Suppressor macrophage treated with lipopolysaccharide for 1 hour (primary cell): ENCODE results near the gene KMT2E.
"Not testable (repeated sequence)": the region's sequence is repeated elsewhere in the genome, so short reads cannot be mapped to it uniquely, and the experiment has no call there.

Experiments
- DNase-seq, 3 donors: peaks; one replicate each; pipeline ENCODE4 v3.0.0-alpha.2; 2020 to 2022

Gene KMT2E

GRCh38 chr7:105013816-105014692 lies at the start of gene KMT2E:
Gene KMT2E (plus strand): TSS chr7:105014205. CDS start chr7:105040953, 26,748 bp downstream.
- peak; percentile 91 to 95 (median 93) for DNase-seq

GRCh38 chr7:104964626-104965236 lies 49.3 kb upstream of the KMT2E start:
- no peak for DNase-seq

- DNase-seq, result no peak
Measured at GRCh38 chr7:104966022-104966421, 48.0 kb upstream of the KMT2E start.

GRCh38 chr7:104967088-104967487 lies 46.9 kb upstream of the KMT2E start:
- no peak for DNase-seq

GRCh38 chr7:104967595-104967994 lies 46.4 kb upstream of the KMT2E start:
- DNase-seq, result no peak

- no peak for DNase-seq
Measured at GRCh38 chr7:104968648-104969047, 45.4 kb upstream of the KMT2E start.

GRCh38 chr7:104969183-104969582 lies 44.8 kb upstream of the KMT2E start:
- no peak for DNase-seq

- DNase-seq, result no peak
Measured at GRCh38 chr7:104971290-104972071, 42.5 kb upstream of the KMT2E start.

- no peak for DNase-seq
Measured at GRCh38 chr7:104972500-104972899, 41.5 kb upstream of the KMT2E start.

GRCh38 chr7:104973227-104973626 lies 40.8 kb upstream of the KMT2E start:
- no peak for DNase-seq

- peak; percentile 93 to 98 (median 94) for DNase-seq
Measured at GRCh38 chr7:104973909-104974415, 40.0 kb upstream of the KMT2E start.

- not testable (repeated sequence) for DNase-seq
Measured at GRCh38 chr7:104975553-104975952, 38.5 kb upstream of the KMT2E start.

GRCh38 chr7:104976966-104977636 lies 36.9 kb upstream of the KMT2E start:
- no peak for DNase-seq

- no peak for DNase-seq
Measured at GRCh38 chr7:104978460-104978859, 35.5 kb upstream of the KMT2E start.

GRCh38 chr7:104979167-104979841 lies 34.7 kb upstream of the KMT2E start:
- DNase-seq, result peak in 1 of 3 donors; percentile 41

GRCh38 chr7:104980440-104980839 lies 33.6 kb upstream of the KMT2E start:
- DNase-seq, result no peak

- DNase-seq, result peak; percentile 73 to 89 (median 87)
Measured at GRCh38 chr7:104980841-104981671, 32.9 kb upstream of the KMT2E start.

GRCh38 chr7:104981672-104982037 lies 32.4 kb upstream of the KMT2E start:
- peak in 1 of 3 donors; percentile 47 for DNase-seq

- peak in 2 of 3 donors; percentile 49 to 66 for DNase-seq
Measured at GRCh38 chr7:104982308-104983075, 31.5 kb upstream of the KMT2E start.

GRCh38 chr7:104983076-104983577 lies 30.9 kb upstream of the KMT2E start:
- DNase-seq, result no peak
